CD4-positive, alpha-beta T cell treated with Interleukin-21 for 1 hour (primary cell): ENCODE data around the gene ST8SIA3.

Experiments
- DNase-seq: peaks from one replicate; pipeline ENCODE4 v3.0.0-alpha.2; 2020

ST8SIA3 gene, protein sequence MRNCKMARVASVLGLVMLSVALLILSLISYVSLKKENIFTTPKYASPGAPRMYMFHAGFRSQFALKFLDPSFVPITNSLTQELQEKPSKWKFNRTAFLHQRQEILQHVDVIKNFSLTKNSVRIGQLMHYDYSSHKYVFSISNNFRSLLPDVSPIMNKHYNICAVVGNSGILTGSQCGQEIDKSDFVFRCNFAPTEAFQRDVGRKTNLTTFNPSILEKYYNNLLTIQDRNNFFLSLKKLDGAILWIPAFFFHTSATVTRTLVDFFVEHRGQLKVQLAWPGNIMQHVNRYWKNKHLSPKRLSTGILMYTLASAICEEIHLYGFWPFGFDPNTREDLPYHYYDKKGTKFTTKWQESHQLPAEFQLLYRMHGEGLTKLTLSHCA

DNA sequence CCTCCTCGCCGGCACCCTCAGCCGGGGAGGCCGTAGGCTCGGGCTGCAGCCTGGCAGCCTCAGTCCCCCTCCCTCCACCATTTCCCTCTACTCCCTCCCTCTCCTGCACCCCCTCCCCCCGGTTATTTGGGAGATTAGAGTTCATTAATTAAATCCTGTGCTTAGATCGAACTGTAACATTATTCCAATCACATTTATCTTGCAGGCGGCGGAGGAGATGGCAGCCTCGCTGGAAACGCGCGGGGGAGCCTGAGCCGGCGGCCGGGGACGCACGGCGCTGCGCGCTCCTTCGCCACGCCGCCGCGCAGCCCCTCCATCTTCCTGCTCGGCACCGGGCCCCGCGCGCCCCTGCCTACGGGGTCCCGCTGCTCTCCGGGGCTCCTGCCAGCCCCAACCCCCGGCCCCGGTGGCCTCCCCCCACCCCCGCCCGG is at the start of gene ST8SIA3:
Gene ST8SIA3 (plus strand): TSS at position 287 of the 431 bp plus-strand sequence. CDS start 290 bp downstream, outside the sequence.
- no peak for DNase-seq

DNA sequence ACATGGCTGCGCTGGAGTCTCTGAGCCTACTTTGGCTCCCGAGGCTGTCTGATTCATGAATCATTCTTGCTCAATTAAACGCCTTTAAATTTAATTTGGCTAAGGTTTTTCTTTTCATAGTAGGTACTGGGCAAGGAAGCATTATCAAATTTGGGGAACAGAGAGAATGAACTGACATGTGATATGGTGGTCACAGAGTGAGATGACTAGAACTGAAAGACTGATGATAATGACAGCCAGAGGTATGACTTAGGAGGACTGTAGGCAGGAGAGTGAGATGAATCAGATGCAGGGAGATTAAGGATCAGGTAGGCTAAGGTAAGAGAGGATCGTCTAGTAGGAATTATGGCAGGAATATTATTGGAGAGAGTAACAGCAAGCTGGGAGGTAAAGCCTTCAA is 40.9 kb upstream of the ST8SIA3 start:
- no peak for DNase-seq

DNA sequence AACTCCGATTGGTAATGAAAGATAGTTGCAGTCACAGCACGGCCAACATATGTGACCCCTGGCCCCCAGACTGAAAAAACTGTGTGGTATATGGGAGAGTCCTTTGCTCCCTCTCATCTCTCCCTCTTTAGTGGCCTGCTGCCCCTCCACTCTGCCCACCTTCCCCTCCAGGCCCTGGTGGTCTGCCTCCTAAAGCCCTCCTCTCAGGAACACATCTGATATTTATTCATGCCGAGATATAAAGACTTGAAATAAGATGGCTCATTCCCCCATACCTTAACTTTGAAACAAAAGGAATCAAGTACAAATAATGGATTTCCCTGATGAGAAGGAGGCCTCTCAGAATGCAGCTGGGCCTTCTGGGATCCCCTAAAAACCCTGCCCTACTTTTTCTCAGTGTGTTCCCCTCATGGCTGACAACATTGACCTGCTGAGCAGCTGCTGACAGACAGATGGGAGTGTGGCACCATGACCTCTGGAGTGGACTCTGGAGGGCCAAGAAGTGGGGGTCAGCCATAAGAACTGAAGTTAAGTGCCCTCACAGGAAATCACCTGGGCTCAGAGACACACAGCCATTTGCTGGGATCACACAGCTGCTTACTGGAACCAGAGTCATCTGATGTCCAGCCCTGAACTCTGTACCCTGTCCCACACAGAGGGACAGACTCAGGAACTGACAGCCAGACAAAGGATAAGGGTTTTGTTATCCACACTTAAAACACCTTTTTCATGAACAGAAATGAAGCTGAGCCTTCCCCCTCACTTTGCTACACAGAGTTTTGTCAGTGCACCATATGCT is 39.8 kb upstream of the ST8SIA3 start:
- no peak for DNase-seq

DNA sequence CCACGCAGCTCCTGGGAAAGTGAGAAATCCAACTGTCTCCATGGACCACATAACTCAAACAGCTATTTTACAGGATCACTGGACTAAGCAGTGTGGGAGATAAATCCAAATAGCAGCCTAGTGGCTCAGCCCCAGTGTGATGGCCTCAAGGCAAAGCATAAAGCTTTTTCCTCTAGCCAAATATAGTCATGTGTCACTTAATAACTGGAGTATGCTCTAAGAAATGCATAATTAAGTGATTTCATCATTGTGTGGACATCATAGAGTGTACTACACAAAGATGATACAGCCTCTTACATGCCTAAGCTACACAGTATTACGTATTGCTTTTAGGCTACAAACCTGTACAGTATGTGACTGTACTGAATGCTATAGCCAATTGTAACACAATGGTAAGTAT is 31.8 kb upstream of the ST8SIA3 start:
- DNase-seq = no peak

DNA sequence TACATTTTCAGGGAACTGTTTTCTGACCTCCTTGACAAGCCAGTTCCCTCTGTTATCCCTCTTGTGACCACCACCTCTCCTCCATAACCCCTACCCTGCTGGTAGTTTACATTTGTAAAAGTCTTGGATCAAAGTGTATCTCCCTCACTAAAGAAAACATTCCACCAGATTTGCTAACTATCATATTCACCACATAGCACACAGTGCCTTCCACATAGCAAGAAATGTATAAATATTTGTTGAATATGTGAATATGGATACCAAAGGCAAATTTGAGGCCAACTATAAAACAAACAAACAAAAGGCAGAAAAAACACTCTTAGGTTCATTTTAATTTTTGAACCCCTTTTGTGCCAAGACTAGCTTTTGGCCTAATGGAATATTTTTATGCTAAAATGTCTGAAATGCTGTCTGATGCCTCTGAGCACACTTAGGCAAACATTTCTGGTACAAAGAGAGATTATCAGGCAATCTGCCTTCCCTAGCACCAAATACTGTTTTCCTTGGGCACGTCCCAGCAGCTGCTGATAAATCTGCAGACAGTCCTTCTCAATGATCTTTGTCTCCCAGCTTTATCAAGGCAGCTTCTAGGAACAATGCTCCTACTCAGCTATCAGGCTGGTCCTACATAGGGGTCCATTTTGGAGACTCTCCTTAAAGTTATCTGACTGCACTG is 26.7 kb upstream of the ST8SIA3 start:
- no peak for DNase-seq

DNA sequence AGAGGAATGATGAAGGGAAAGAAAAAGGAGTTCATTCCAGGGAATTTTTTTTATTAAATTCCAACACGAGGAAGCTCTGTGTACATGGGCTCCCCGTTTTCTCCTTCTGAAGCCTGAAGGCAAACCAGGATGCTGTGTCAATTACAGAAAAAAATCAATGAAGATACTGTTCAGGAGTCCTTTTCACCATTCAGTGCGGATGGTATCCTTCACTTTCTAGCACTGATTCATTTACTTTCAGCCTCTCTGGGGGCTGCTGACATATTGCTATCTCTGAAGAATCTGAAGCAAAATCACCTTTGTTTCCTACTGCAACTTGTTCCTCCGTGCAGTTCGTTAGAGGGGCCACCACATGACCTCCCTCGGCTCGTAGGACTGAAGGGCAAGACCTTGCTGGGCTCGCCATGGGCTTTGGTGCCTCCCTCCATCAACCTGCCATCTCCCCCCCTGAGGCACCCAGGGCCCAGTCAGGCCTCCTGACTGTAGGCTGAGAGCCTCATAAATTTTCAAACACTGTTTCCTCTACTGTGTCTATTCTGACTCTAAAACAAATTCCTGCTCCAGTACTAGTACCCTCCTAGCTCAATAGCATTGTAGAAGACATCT is 25.5 kb upstream of the ST8SIA3 start:
- no peak for DNase-seq

DNA sequence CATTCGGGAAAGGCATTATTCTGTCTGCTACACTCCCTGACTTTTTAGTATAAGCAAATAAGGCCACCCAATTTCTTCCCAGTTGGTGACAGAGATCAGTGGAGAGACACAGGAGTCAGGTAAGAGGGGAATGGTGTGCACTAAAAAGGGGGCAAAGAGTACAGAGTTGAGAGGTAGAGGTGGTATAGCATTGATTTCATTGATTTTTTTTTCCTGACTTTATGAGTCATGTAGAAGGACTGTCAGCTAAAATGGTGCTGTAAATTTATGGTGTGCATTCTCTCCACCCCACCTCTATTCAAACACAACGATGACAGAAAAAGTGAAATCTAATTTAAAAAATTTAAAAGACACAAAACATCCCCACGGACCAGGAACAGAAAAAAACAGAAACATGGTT is 23.7 kb upstream of the ST8SIA3 start:
- no peak for DNase-seq

DNA sequence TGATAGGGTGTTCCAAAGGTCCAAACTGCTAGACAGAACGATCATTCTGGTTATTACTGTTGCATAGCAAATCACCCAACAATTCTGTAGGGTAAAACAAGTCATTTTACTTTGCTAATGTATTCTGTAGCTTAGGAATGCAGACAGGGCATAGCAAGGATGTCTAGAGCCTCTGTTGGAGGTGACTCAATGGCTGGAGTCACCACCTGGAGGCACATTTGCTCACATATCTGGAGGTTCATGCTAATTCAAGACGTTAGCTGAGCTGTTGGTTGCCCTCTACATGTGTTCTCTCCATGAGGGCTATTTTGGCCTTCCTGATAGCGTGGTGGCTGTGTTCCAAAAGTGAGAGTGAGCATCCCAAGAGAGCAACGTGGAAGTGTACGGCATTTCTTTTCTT is 22.5 kb upstream of the ST8SIA3 start:
- no peak for DNase-seq

DNA sequence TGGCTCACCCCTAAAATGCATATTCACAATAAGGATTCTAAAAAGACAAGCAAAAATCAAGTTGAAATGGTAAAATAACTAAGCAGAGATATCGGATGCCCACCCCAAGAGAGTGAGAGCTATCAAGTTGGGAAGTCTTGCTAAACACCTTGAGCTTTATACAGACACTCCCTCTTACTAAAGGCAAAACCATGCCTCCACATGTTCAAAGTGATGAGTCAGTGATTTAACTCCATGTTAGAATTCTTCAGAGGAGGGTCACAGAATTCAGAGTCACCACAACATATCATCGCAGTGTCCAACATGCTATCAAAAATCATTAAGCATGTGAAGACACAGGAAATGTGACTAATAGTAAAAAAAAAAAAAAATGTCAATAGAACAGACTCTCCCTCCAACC is 20.6 kb upstream of the ST8SIA3 start:
- no peak for DNase-seq

DNA sequence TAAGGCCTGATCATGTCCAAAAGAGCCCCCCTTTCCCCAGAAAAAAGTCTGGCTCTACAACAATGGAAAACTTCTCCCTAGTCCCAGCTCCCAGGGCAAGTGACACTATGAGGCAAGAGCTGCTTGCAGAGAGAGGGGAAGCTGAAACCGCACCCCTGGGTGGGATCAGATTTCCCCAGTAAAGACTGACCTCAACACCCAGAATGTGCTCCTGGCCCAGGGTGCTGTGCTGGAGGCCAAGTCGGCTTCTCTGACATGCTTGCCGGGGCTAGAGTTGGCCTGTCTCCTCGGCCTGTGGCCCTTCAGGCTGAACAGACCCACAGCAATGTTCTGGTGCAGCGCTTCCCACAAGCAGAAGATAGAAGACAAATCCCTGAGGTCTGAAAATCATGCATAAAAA is 18.4 kb upstream of the ST8SIA3 start:
- DNase-seq = no peak

DNA sequence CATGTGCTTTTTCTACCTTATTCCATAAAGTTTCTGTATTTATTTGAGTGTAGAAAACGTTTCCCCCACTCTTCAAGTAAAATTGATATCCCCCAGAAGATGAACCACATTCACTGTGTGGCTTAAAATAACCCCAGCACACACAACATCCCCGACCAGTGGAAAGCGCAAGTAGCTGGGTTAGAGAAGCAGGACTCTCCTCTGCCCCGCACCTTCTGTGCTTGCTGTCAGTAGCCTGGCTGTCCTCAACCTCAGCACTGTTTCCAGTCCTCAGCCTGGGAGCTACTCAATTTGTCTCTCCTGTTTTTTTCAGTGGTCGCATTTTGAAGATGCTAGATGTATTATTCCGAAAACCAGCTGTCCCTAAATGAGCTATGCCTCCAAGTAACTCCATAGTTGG is 18.0 kb upstream of the ST8SIA3 start:
- DNase-seq = no peak

DNA sequence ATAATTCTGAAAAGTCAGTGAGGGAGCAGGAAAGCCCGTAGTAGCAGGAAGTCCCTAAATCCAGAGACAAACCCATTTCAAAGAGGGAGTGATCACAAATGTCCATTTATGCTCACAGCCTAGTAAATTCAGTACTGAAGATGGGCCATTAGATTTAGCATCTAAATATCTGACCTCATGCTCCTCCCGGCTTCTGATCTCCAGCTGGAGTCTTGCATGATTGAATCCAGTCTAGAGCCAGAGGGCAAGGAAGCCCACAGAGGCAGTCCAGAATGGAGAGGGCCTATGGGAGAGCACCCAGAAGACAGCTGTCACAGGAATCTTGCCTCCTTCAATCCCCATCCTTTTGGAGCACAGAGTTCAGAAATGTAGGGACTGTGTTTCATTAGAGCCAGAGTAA is 16.0 kb upstream of the ST8SIA3 start:
- no peak for DNase-seq

DNA sequence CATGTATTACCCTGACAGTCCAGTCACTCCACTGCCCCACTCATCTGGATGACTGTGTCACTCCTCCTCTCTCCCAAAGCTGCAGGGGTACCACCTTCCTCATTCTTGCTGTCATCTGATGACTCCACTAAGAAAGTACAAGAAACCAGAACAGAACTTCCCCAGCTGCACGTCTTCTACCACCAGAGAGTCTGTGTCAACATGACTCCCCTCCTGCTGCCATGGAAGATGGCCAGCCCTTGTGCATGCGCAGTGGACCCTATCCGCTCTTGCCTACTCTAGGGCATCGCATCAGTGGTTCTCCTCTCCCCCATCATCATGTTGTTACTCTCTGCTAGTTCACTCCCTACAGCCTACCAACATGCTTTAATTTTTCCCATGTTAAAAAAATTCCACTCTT is 14.5 kb upstream of the ST8SIA3 start:
- no peak for DNase-seq

DNA sequence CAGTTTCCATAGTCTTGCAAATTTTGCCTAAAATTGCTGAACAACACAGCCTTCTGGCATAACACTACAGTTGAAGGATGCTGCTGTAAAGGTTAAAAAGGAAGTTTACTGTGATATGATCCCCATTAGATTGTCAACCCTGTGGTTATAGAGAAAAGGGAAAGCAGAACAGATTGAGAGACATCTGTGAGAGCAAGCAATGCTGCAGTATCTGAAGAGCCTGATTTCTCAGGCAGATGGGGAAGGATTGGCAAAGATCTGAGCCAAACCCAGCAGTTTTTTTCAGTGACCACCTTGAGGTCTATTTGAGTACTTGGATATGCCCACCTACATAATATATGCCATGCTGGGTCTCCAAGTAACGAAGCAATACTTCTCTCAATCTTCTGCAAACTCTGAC is 8.5 kb upstream of the ST8SIA3 start:
- DNase-seq = no peak

DNA sequence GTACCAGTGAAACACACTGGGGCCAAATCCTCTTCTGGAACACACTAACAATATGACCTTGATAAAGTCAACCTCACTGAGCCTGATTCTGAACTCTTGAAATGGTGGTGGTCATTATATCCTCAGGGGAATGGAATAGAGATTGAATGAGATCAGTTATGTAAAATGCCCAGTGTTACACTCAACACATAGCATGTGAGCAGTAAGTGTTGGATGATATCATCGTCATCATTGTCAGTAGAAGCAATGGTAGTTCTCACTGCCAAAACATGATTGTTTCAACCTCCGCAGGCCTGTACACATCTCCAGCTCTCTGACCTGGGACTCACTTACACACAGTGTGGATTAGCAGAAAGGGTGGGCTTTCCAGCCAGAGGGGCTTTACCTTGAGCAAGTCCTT is 5.5 kb upstream of the ST8SIA3 start:
- no peak for DNase-seq

DNA sequence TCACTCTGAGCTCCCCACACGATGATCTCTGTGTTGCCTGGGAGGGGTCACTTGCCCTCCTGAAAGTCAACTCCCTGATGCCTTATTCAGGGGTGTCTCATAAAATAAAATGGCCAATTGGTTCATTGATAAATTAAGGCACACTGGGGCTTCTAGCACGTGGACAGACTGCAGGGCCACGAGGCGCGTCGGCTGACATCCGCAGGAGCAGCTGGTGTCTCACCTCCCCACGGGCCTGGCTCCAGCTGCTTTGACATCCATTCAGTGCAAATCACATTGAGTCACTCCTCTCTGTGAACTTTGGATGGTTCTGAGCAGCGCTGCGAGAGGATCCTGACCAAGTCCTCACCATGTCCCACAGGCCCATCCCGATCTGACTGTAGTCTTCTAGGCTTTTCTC is 4.6 kb upstream of the ST8SIA3 start:
- DNase-seq = no peak

DNA sequence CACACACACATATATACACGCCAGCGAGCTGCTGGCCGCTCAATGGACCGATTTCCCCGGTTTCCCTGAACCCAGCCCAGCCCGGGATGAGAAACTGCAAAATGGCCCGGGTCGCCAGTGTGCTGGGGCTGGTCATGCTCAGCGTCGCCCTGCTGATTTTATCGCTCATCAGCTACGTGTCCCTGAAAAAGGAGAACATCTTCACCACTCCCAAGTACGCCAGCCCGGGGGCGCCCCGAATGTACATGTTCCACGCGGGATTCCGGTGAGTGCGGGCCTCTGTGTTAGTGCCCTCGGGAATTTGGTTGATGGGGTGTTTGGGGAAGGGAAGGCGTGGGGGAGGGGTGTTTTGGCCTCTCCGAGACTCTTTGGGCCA is 392 bp downstream of the ST8SIA3 start:
- DNase-seq = no peak

DNA sequence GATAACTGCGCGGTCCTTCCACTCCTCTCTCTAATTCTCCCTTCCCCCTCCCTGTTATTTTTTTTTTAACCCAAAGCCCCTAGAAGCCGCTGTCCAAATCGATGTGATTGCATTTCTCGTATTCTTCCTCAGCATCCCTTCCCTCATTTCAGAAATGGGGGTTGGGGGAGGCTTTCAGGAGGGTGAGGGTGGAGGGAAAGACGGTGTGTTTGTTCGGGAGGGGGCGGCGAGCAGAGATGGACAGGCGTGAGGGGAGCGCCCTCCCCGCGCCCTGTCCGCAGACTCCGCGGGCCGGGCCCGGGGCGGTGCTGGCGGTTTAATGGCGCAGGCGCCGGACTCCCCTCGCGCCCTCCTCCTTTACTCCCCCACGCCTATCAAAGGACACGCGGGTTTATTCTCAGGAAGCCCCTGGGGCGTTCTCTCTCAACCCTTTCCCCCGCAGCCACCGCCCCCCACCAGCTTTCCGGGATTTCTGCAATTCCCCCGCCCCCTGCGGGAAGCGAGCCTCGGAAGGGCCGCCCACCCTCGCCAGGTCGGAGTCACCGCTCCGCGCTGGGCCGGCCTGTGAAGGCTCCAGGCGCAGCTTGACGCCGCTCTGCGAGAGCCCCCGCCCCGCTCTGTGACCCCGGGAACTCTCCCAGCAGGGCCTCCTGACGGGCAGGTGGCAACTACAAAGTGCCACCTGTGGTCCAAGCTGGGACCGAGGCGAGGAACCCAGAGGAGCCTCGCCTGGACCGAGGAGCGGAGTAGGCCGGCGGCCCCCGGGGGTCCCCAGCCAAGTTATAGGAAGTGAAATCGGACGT is 981 bp downstream of the ST8SIA3 start:
- no peak for DNase-seq

DNA sequence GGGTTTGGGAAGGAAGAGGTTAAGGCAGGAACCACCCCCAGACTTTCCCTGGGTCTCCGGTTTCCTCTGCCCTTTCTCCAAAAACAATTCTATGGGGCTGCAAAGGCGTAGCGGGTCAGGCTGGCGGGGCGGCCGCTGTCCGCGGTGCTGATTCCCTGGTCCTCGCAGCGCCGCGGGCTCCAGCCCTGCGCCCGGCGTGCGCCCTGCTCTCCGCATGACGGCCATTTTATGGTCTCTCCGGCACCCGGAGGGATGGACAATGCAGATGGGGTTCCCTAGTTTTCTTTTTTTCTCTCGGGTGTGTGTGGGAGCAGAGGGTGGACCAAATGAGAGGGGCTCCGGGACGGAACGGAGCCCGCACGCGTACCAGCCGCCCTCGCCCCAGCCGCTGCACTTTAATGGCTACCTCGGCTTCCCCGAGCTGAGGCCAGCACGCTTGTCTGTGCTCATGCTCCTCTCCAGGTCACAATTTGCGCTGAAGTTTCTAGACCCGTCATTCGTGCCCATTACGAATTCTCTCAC is 1.6 kb downstream of the ST8SIA3 start:
- no peak for DNase-seq

DNA sequence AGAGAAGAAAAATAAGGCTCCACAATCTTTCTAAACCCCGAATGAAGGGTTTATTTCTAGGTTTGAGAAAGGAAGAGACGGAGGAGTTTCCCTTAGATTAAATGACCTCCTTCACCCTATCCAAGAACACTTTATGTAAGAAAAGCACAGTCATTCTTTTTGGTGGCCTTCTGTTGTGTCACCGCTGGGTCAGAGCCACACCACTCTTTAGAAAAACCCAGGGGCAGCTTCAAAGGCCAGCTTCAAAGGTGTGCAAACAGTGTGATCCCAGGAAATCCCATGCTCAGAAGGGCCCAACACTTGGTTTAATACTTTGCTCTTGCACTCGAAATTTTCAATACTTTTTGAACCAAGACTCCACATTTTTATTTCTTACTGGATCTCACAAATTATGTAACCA is 7.1 kb downstream of the ST8SIA3 start:
- DNase-seq = no peak

DNA sequence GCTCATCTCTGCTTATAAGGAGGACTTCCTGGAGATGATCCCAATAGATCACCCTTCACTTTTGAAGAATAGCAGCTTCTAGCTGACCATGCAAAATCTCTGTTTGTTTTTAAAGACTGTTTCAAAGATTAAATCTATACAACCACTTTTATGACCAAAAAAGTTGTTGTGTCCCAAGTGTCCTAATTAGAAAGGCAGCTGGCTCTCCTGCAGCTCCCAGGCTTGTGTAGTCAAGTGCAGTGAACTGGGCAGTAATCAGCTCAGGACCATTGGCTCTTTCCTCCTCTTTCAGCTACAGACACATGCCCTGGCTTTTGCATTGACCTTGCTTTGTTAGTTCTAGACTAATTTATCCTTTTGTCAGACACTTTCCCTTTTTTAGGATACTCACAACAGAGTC is 10.4 kb downstream of the ST8SIA3 start:
- DNase-seq = no peak

DNA sequence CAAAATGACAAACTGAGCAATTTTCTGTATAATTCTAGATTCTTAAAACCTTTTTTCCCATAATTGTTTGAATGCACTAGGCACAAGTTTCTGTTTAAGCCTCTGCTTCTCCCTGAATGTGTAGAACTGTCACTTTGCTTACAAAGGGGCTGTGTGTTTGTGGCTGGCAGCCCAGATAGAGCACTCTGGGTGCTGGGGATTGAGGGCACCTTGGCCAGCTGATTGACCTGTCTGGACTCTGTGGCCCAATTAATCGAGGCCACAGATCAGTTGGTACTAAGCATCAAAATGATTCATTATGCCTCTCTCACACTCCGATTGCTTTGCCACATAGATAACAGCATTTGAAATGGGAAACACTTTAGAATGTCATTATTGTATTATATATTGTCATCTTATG is 12.1 kb downstream of the ST8SIA3 start:
- DNase-seq = no peak
